ENCODE data around the gene ZKSCAN7.

Gene ZKSCAN7

GRCh38 chr3:44596621-44597020, 41.6 kb downstream of the ZKSCAN7 start:
- Mint-ChIP-seq H3K36me3 (ENCODE audit: low read depth) (peaks cover 20% of the 10 kb centered on the region), H3K27me3 (peaks cover under 1% of the 10 kb centered on the region), H3K27ac (no peak overlapping the region), H3K9me3 (peaks cover 33% of the 10 kb centered on the region), H3K4me3 (no peak overlapping the region), H3K4me1 (no peaks in the 10 kb centered on the region)
- DNase-seq (no peak), ATAC-seq (no peak)

- Mint-ChIP-seq H3K36me3 (ENCODE audit: low read depth) (peaks cover 7% of the 10 kb centered on the region), H3K9me3 (peaks cover 9% of the 10 kb centered on the region), H3K27ac (no peak overlapping the region), H3K27me3 (peaks cover 4% of the 10 kb centered on the region), H3K4me1 (no peaks in the 10 kb centered on the region), H3K4me3 (no peak overlapping the region)
- ATAC-seq (no peak), DNase-seq (no peak)
These were observed 46.8 kb downstream of the ZKSCAN7 start for GRCh38 chr3:44601749-44602148.

- Mint-ChIP-seq H3K4me1 (no peaks in the 10 kb centered on the region), H3K36me3 (ENCODE audit: low read depth) (peaks cover 5% of the 10 kb centered on the region), H3K27ac (no peak overlapping the region), H3K27me3 (peaks cover 2% of the 10 kb centered on the region), H3K4me3 (no peak overlapping the region), H3K9me3 (peaks cover 4% of the 10 kb centered on the region)
- DNase-seq (no peak), ATAC-seq (no peak)
These were observed 57.7 kb downstream of the ZKSCAN7 start for GRCh38 chr3:44612678-44613077.
